Thyroid gland (tissue), 4 donors: ENCODE measurements around the gene RNF214. TPM values are rescaled to one million over a fixed set of nuclear protein-coding genes. Genes with fewer than 3 reads are reported as not detected.

ENCODE experiments used
- DNase-seq, 2 donors: peaks; one replicate each; pipeline ENCODE4 v3.0.0-alpha.2; 2019
- H3K27ac ChIP-seq, 3 donors: fragments of 200-600 bp; sonication (generic); 1 replicate in 2 of 3; 2 replicates in 1 of 3; pipeline ENCODE4 v1.5.1; 2016 to 2019; ENCODE audit warnings: mild to moderate bottlenecking in 1 of 3, moderate library complexity in 1 of 3
- H3K27me3 ChIP-seq: fragments of 200-600 bp; sonication (generic); one replicate; pipeline ENCODE4 v1.5.1; 2019
- H3K36me3 ChIP-seq, 2 donors: fragments of 200-600 bp; sonication (generic); one replicate each; pipeline ENCODE4 v1.5.1; 2016 to 2019
- H3K4me1 ChIP-seq, 2 donors: fragments of 200-600 bp; sonication (generic); one replicate each; pipeline ENCODE4 v1.5.1; 2017 to 2019
- H3K4me3 ChIP-seq, 3 donors: fragments of 200-600 bp; sonication (generic); replicated peaks in 1 of 3; 1 replicate in 2 of 3; 2 replicates in 1 of 3; pipeline ENCODE4 v1.5.1; 2016; ENCODE audit warnings: mild to moderate bottlenecking in 1 of 3
- H3K9me3 ChIP-seq: fragments of 200-600 bp; sonication (generic); one replicate; pipeline ENCODE4 v1.5.1; 2017
- CTCF ChIP-seq, 6 experiments: fragments of 200-600 bp in 3 of 6; fragments of 450-650 bp in 3 of 6; sonication (generic) in 3 of 6; IDR thresholded peaks; one replicate each; pipeline ENCODE4 v1.5.1; 2016 to 2019; ENCODE audit warnings: antibody characterized with exemption in 6 of 6, mild to moderate bottlenecking in 2 of 6, inconsistent platforms in 1 of 6, moderate library complexity in 1 of 6
- POLR2A ChIP-seq, 2 donors: fragments of 450-650 bp; IDR thresholded peaks; one replicate each; pipeline ENCODE4 v1.6.1; 2017; ENCODE audit warnings: antibody characterized with exemption in 2 of 2, mild to moderate bottlenecking in 2 of 2, moderate library complexity in 1 of 2
- WGBS, 2 donors: methylation state at CpG; one replicate each; pipeline ENCODE4 v1.1.5; 2017; 5-methylcytosine and 5-hydroxymethylcytosine counted together
- intact Hi-C: fragments of 100-400 bp; cut with DNase I; formaldehyde crosslinking; loops from one replicate; pipeline ENCODE4 v1.15.1; 2023
- total RNA-seq, 4 donors: library from RNA; depleted of rRNA; stranded (reverse); fragments of >200 nt; gene quantifications; one replicate each; pipeline ENCODE4 v1.2.3, GENCODE V29; 2016

Gene RNF214
- total RNA-seq, 4 donors from 2014 or later, result 17.4 to 22.8 (median 20.0) TPM

DNA sequence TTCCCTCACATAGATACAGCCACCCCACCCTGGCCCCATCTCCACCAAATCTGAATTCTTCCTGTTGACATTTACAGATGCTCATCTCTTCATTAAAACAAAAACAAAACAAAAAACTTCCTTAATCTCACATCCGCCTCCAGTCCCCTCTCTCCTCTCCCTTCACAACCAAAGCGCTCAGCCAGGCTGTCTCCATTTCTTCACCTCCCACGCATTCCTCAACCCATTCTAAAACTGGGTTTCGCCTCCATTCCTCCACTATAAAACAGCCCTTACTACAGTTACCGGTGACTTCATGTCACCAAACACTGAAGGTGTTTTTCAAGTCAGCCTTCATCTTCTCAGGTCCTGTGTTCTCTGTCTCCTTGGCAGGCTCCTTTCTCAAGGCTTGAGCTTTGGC, 68.3 kb downstream of the RNF214 start:
- 76 to 79% methylated on average over 5 of the region's 5 CpGs for WGBS, 2 donors

DNA sequence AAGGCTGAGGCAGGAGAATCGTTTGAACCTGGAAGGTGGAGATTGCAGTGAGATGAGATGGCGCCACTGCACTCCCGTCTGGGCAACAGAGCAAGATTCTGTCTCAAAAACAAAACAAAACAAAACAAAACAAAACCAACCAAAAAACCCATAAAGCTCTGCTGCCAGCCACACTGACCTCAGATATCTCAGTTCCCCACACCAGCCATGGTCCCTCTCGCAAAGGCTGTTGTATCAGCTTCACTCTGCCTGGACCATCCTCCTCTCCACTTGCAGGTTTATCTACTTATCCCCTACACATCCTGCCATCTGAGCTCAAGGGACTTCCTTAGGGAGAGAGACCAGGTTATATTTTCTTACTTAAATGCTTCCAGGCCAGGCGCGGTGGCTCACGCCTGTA, 69.8 kb downstream of the RNF214 start:
- no peak overlapping the region for H3K27ac ChIP-seq
- peaks cover 8% of the 10 kb centered on the region in 2 donors for H3K4me1 ChIP-seq
- no peak for DNase-seq
- H3K36me3 ChIP-seq, result no peaks in the 10 kb centered on the region
- intact Hi-C loops, result no loop called here
- WGBS, 2 donors, result 93% methylated on average over 6 to 7 of the region's 7 CpGs
- no peaks in the 10 kb centered on the region for H3K9me3 ChIP-seq
- TF ChIP-seq POLR2A (IDR thresholded peaks at IDR 0.05) (no peak), CTCF (IDR thresholded peaks at IDR 0.05) (no peak)
- H3K4me3 ChIP-seq, result no peak overlapping the region
- no peaks in the 10 kb centered on the region for H3K27me3 ChIP-seq

More for the DNA sequence above, 68.3 kb downstream of the RNF214 start:
- Histone ChIP-seq H3K4me1 (peaks cover 8% of the 10 kb centered on the region in 2 donors), H3K9me3 (no peaks in the 10 kb centered on the region), H3K27me3 (no peaks in the 10 kb centered on the region), H3K27ac (no peak overlapping the region), H3K4me3 (no peak overlapping the region), H3K36me3 (no peaks in the 10 kb centered on the region)
- TF ChIP-seq POLR2A (IDR thresholded peaks at IDR 0.05), result no peak
- no peak for TF ChIP-seq CTCF (IDR thresholded peaks at IDR 0.05)
- DNase-seq, result no peak
- intact Hi-C loops, result no loop called here

- TF ChIP-seq POLR2A (IDR thresholded peaks at IDR 0.05) (no peak), CTCF (IDR thresholded peaks at IDR 0.05) (no peak)
- H3K9me3 ChIP-seq, result no peaks in the 10 kb centered on the region
- 58 to 79% methylated on average over 3 to 4 of the region's 4 CpGs for WGBS, 2 donors
These were observed 70.6 kb downstream of the RNF214 start for GRCh38 chr11:117303101-117303500.

GRCh38 chr11:117303646-117304315, 71.3 kb downstream of the RNF214 start:
- TF ChIP-seq POLR2A (IDR thresholded peaks at IDR 0.05) (no peak), CTCF (IDR thresholded peaks at IDR 0.05) (no peak)
- WGBS, 2 donors, result 82 to 84% methylated on average over 5 of the region's 5 CpGs
- Histone ChIP-seq H3K27me3 (no peaks in the 10 kb centered on the region), H3K36me3 (no peaks in the 10 kb centered on the region), H3K4me1 (peaks cover 8% of the 10 kb centered on the region in 2 donors), H3K4me3 (no peak overlapping the region), H3K9me3 (no peaks in the 10 kb centered on the region), H3K27ac (no peak overlapping the region)
- intact Hi-C loops, result no loop called here
- no peak for DNase-seq

More at GRCh38 chr11:117303101-117303500, 70.6 kb downstream of the RNF214 start:
- Histone ChIP-seq H3K36me3 (no peaks in the 10 kb centered on the region), H3K4me1 (peaks cover 8% of the 10 kb centered on the region in 2 donors), H3K4me3 (no peak overlapping the region), H3K27me3 (no peaks in the 10 kb centered on the region), H3K27ac (no peak overlapping the region)
- no peak for DNase-seq
- intact Hi-C loops, result no loop called here

GRCh38 chr11:117305145-117305544, 72.7 kb downstream of the RNF214 start:
- Histone ChIP-seq H3K36me3 (no peaks in the 10 kb centered on the region), H3K27ac (no peak overlapping the region), H3K4me3 (no peak overlapping the region), H3K9me3 (no peaks in the 10 kb centered on the region), H3K4me1 (peaks cover 4 to 5% of the 10 kb centered on the region in 2 donors), H3K27me3 (no peaks in the 10 kb centered on the region)
- WGBS, 2 donors, result 92 to 94% methylated on average over 2 to 3 of the region's 3 CpGs
- intact Hi-C loops, result no loop called here
- no peak for DNase-seq
- TF ChIP-seq POLR2A (IDR thresholded peaks at IDR 0.05), result no peak
- TF ChIP-seq CTCF (IDR thresholded peaks at IDR 0.05), result no peak
